Tibial nerve (tissue), 4 donors: ENCODE results near the gene SNRNP48. TPM values are rescaled to one million over a fixed set of nuclear protein-coding genes. Genes with fewer than 3 reads are reported as not detected.

ENCODE experiments used
- DNase-seq, 2 donors: peaks; one replicate each; pipeline ENCODE4 v3.0.0-alpha.2; 2019; ENCODE audit warnings: low spot score in 2 of 2
- H3K27ac ChIP-seq, 4 donors: fragments of 200-600 bp; sonication (generic) in 3 of 4; one replicate each; pipeline ENCODE4 v1.5.1; 2017 to 2019; ENCODE audit warnings: mild to moderate bottlenecking in 1 of 4
- H3K27me3 ChIP-seq, 2 donors: fragments of 200-600 bp; sonication (generic) in 1 of 2; one replicate each; pipeline versions ENCODE4 v1.5.1 to v1.6.0; 2017 to 2019
- H3K36me3 ChIP-seq, 3 donors: fragments of 200-600 bp; sonication (generic); one replicate each; pipeline ENCODE4 v1.5.1; 2018 to 2019
- H3K4me1 ChIP-seq, 4 donors: fragments of 200-600 bp; sonication (generic) in 3 of 4; one replicate each; pipeline ENCODE4 v1.5.1; 2017 to 2019
- H3K4me3 ChIP-seq, 4 donors: fragments of 200-600 bp; sonication (generic) in 3 of 4; one replicate each; pipeline ENCODE4 v1.5.1; 2017 to 2019; ENCODE audit warnings: mild to moderate bottlenecking in 1 of 4, moderate library complexity in 1 of 4
- H3K9me3 ChIP-seq, 4 donors: fragments of 200-600 bp; sonication (generic) in 3 of 4; one replicate each; pipeline ENCODE4 v1.5.1; 2017 to 2019
- CTCF ChIP-seq, 5 experiments: fragments of 200-600 bp in 3 of 5; fragments of 450-650 bp in 2 of 5; sonication (generic) in 3 of 5; IDR thresholded peaks; one replicate each; pipeline ENCODE4 v1.5.1; 2016 to 2019; ENCODE audit warnings: antibody characterized with exemption in 5 of 5, mild to moderate bottlenecking in 3 of 5, moderate library complexity in 2 of 5
- EP300 ChIP-seq, 2 donors: sonication (generic); formaldehyde crosslinking; IDR thresholded peaks; one replicate each; pipeline ENCODE4 v1.6.1; 2017; ENCODE audit warnings: antibody characterized with exemption in 2 of 2, mild to moderate bottlenecking in 1 of 2
- POLR2A ChIP-seq, 2 donors: fragments of 450-650 bp; IDR thresholded peaks; one replicate each; pipeline ENCODE4 v1.6.1; 2017; ENCODE audit warnings: antibody characterized with exemption in 2 of 2, mild to moderate bottlenecking in 2 of 2, moderate library complexity in 2 of 2
- WGBS, 2 donors: methylation state at CpG; one replicate each; pipeline ENCODE4 v1.1.5; 2018; 5-methylcytosine and 5-hydroxymethylcytosine counted together
- total RNA-seq, 4 donors: library from RNA; depleted of rRNA; stranded (reverse); fragments of >200 nt; gene quantifications; one replicate each; pipeline ENCODE4 v1.1.0, GENCODE V29; 2016

SNRNP48 gene
- total RNA-seq, 4 donors from 2014 or later, result 7.8 to 15.7 (median 11.8) TPM

DNA sequence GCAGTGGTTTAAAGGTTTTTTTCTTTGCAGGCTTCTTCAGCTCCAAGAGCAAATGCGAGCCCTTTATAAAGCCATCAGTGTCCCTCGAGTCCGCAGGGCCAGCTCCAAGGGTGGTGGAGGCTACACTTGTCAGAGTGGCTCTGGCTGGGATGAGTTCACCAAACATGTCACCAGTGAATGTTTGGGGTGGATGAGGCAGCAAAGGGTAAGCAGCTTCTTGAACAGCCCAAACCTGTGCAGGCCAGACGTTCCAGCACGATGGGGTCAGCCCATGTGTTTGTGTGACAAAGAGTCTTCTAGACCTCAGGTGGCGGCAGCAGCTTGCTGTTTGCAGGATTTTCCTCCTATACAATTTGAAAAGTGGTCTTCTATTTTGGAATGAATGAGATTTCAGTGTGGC is 30.8 kb upstream of the SNRNP48 start:
- 76 to 84% methylated on average over 6 of the region's 6 CpGs for WGBS, 2 donors
- Histone ChIP-seq H3K27ac (no peak overlapping the region), H3K4me3 (no peak overlapping the region), H3K36me3 (no peaks in the 10 kb centered on the region), H3K4me1 (no peaks in the 10 kb centered on the region), H3K27me3 (peaks cover 0 to 6% of the 10 kb centered on the region in 2 donors), H3K9me3 (no peaks in the 10 kb centered on the region)
- no peak for DNase-seq
- TF ChIP-seq CTCF (IDR thresholded peaks at IDR 0.05), result no peak
- TF ChIP-seq EP300 (IDR thresholded peaks at IDR 0.05), result no peak
- no peak for TF ChIP-seq POLR2A (IDR thresholded peaks at IDR 0.05)

- H3K27ac ChIP-seq, result no peak overlapping the region
- peaks cover 0 to 6% of the 10 kb centered on the region in 2 donors for H3K27me3 ChIP-seq
- H3K4me1 ChIP-seq, result no peaks in the 10 kb centered on the region
- no peaks in the 10 kb centered on the region for H3K36me3 ChIP-seq
- no peak overlapping the region for H3K4me3 ChIP-seq
- no peak for DNase-seq
- H3K9me3 ChIP-seq, result no peaks in the 10 kb centered on the region
- no peak for TF ChIP-seq POLR2A (IDR thresholded peaks at IDR 0.05)
- no peak for TF ChIP-seq CTCF (IDR thresholded peaks at IDR 0.05)
- no peak for TF ChIP-seq EP300 (IDR thresholded peaks at IDR 0.05)
- WGBS, 2 donors, result 33% methylated on average over 2 of the region's 2 CpGs
These were observed 30.2 kb upstream of the SNRNP48 start for GRCh38 chr6:7559651-7560385.

DNA sequence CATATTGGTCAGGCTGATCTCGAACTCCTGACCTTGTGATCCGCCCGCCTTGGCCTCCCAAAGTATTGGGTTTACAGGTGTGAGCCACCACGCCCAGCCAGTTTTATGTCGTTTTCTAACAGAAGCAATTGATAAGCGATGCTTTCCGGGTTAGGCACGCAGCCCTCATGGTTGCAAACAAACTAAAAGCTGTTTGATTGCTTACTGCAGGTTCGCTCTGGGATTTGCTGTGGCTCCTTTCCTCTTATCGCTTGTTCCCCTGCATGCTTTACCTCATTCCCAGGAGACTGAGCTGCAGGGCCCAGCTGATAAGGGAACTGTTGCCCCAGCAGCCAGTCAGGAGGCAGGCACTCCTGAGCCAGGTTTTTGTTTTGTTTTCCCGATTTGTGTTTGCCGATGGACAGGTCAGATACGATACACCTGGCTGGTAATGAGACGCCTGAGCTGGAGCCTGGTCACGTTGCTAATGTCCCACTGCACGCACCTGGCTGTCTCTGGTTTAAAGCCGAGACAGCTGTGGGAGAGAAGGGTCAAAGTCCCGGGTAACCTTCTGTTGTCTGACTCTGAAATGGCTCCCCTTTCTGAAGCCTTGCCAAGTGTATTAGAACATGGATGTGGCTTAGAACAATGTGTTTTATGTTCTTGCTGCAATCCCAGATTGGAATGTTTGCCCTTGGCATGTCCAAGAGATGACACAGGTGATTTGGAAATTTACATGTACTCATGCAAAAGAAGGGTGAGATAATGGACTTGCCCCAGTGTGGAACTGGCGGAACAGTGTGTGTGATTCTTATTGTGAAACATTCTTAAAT is 28.6 kb upstream of the SNRNP48 start:
- no peaks in the 10 kb centered on the region for H3K9me3 ChIP-seq
- TF ChIP-seq CTCF (IDR thresholded peaks at IDR 0.05) (no peak), POLR2A (IDR thresholded peaks at IDR 0.05) (no peak)
- no peak for DNase-seq
- no peak overlapping the region for H3K27ac ChIP-seq
- peaks cover 0 to 6% of the 10 kb centered on the region in 2 donors for H3K27me3 ChIP-seq
- no peaks in the 10 kb centered on the region for H3K4me1 ChIP-seq
- no peaks in the 10 kb centered on the region for H3K36me3 ChIP-seq
- WGBS, 2 donors, result 89 to 90% methylated on average over 19 of the region's 19 CpGs
- no peak overlapping the region for H3K4me3 ChIP-seq

GRCh38 chr6:7562769-7563168 is 27.2 kb upstream of the SNRNP48 start:
- H3K27me3 ChIP-seq, result peaks cover 0 to 6% of the 10 kb centered on the region in 2 donors
- H3K36me3 ChIP-seq, result no peaks in the 10 kb centered on the region
- H3K9me3 ChIP-seq, result no peaks in the 10 kb centered on the region
- no peak overlapping the region for H3K27ac ChIP-seq
- no peak for DNase-seq
- no peak overlapping the region for H3K4me3 ChIP-seq
- TF ChIP-seq EP300 (IDR thresholded peaks at IDR 0.05), result no peak
- TF ChIP-seq POLR2A (IDR thresholded peaks at IDR 0.05), result no peak
- TF ChIP-seq CTCF (IDR thresholded peaks at IDR 0.05), result no peak
- 82 to 93% methylated on average over 4 of the region's 4 CpGs for WGBS, 2 donors
- peaks cover 0 to 2% (median 0%) of the 10 kb centered on the region in 4 donors for H3K4me1 ChIP-seq

GRCh38 chr6:7566107-7566506 is 23.9 kb upstream of the SNRNP48 start:
- 84 to 89% methylated on average over 2 of the region's 2 CpGs for WGBS, 2 donors
- Histone ChIP-seq H3K4me1 (peaks cover 0 to 8% (median 0%) of the 10 kb centered on the region in 4 donors), H3K27me3 (no peaks in the 10 kb centered on the region), H3K9me3 (no peaks in the 10 kb centered on the region), H3K27ac (no peak overlapping the region), H3K36me3 (no peaks in the 10 kb centered on the region), H3K4me3 (no peak overlapping the region)
- no peak for TF ChIP-seq EP300 (IDR thresholded peaks at IDR 0.05)
- no peak for TF ChIP-seq CTCF (IDR thresholded peaks at IDR 0.05)
- no peak for TF ChIP-seq POLR2A (IDR thresholded peaks at IDR 0.05)
- DNase-seq, result no peak
